AG04449 (cell line): ENCODE data around the gene PDZD2.
"Not testable (repeated sequence)": the region's sequence is repeated elsewhere in the genome, so short reads cannot be mapped to it uniquely, and the experiment has no call there.

Source experiments
- CTCF ChIA-PET: fragments of 350-600 bp; formaldehyde crosslinking; extraction: SDS; loops from one replicate; lab custom pipeline; 2021; ENCODE audit warnings: antibody characterized with exemption; lab: Yijun Ruan, JAX
- POLR2A ChIA-PET: fragments of 400-600, 350-600 bp; formaldehyde crosslinking; extraction: SDS; loops from one replicate; lab custom pipeline; 2020; ENCODE audit warnings: antibody characterized with exemption, inconsistent platforms; lab: Yijun Ruan, JAX
- DNase-seq: peaks from one replicate; pipeline ENCODE4 v3.0.0-alpha.2; 2010; ENCODE audit warnings: low read depth, low spot score
- H3K4me3 ChIP-seq: 2 replicates; pipeline ENCODE4 v1.5.1; 2011; ENCODE audit warnings: low read depth, mild to moderate bottlenecking, control low read depth, low read length
- CTCF ChIP-seq: IDR thresholded peaks from one replicate; pipeline ENCODE4 v1.5.1; 2011; ENCODE audit warnings: mild to moderate bottlenecking, moderate library complexity, low read length, control low read depth, inconsistent platforms; ENCODE audit not compliant: insufficient read depth; ENCODE audit errors: missing control alignments

Gene PDZD2

GRCh38 chr5:32030222-32030621 lies 391.3 kb downstream of the PDZD2 start:
- ChIA-PET POLR2A (no interaction called here), CTCF (interaction anchor here (1.3 to 1.9 kb wide), 2 partner anchors 47 to 205 kb away, joined by 3 to 9 read pairs; no protein-coding TSS in a partner anchor)
- no peak for TF ChIP-seq CTCF
- H3K4me3 ChIP-seq = no peak overlapping the region
- no peak for DNase-seq

- no peak for TF ChIP-seq CTCF
- ChIA-PET POLR2A (no interaction called here), CTCF (interaction anchor here (1.3 to 1.9 kb wide), 2 partner anchors 46 to 205 kb away, joined by 3 to 9 read pairs; no protein-coding TSS in a partner anchor)
- DNase-seq = no peak
- no peak overlapping the region for H3K4me3 ChIP-seq
Observed at GRCh38 chr5:32030686-32031085, 391.8 kb downstream of the PDZD2 start.

- no peak overlapping the region for H3K4me3 ChIP-seq
- ChIA-PET POLR2A (no interaction called here), CTCF (interaction anchor here (1.3 kb wide), 1 partner anchor 205 kb away, joined by 3 read pairs; no protein-coding TSS in a partner anchor)
- DNase-seq = no peak
- no peak for TF ChIP-seq CTCF
Observed at GRCh38 chr5:32031089-32031488, 392.2 kb downstream of the PDZD2 start.

GRCh38 chr5:32038523-32038922 lies 399.6 kb downstream of the PDZD2 start:
- H3K4me3 ChIP-seq = no peak overlapping the region
- TF ChIP-seq CTCF = no peak
- no peak for DNase-seq
- ChIA-PET CTCF (interaction anchor here (0.9 kb wide), 1 partner anchor 11 kb away, joined by 3 read pairs; no protein-coding TSS in a partner anchor), POLR2A (no interaction called here)

GRCh38 chr5:32039133-32039532 lies 400.2 kb downstream of the PDZD2 start:
- H3K4me3 ChIP-seq, POLR2A ChIA-PET, DNase-seq, CTCF ChIA-PET: not testable (repeated sequence)

- DNase-seq, CTCF ChIA-PET, H3K4me3 ChIP-seq, POLR2A ChIA-PET: not testable (repeated sequence)
Observed at GRCh38 chr5:32039601-32040000, 400.7 kb downstream of the PDZD2 start.

GRCh38 chr5:32040181-32040695 lies 401.3 kb downstream of the PDZD2 start:
- DNase-seq, H3K4me3 ChIP-seq, POLR2A ChIA-PET, CTCF ChIA-PET: not testable (repeated sequence)

- no peak overlapping the region for H3K4me3 ChIP-seq
- no peak for TF ChIP-seq CTCF
- DNase-seq = no peak
- ChIA-PET CTCF (interaction anchor here (0.6 kb wide), 1 partner anchor 513 kb away, joined by 3 read pairs; no protein-coding TSS in a partner anchor), POLR2A (no interaction called here)
Observed at GRCh38 chr5:32042551-32042961, 403.6 kb downstream of the PDZD2 start.
